ENCODE results near the gene SAP30BP. TPM values are rescaled to one million over a fixed set of nuclear protein-coding genes. Genes with fewer than 3 reads are reported as not detected.
A peak's percentile ranks its signal among the peaks of the same experiment; 100 is the strongest.

Gene SAP30BP
- total and polyA plus RNA-seq, 2 of the 13 experiments (the other 11 are each of a cell fraction or from before 2014, with no cell fraction given): 67.7 to 99.4 TPM

DNA sequence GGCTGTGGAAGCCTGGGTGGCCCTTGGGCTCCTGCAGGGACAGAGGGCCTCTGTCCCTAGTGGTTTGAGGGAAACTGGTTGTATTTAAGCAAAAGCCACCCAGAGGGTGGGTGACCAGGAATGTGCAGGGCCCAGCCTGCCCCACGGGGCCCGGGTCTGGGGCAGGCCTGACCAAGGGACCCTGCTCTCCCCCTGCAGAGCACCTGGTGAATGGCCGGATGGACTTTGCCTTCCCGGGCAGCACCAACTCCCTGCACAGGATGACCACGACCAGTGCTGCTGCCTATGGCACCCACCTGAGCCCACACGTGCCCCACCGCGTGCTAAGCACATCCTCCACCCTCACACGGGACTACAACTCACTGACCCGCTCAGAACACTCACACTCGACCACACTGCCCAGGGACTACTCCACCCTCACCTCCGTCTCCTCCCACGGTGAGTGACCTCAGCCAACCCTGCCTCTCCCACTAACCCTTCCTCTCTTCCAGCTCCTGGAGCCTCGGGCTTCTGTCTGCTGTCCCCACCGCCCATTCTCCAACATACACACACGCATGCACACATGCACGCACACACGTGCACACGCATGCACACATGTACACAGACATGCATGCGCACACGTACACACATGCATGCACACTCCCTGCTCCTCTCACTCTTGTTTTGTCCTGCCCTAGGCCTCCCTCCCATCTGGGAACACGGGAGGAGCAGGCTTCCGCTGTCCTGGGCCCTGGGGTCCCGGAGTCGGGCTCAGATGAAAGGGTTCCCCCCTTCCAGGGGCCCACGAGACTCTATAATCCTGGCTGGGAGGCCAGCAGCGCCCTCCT, 87.5 kb downstream of the SAP30BP start (continued):
- TF ChIP-seq, protein P1, sequence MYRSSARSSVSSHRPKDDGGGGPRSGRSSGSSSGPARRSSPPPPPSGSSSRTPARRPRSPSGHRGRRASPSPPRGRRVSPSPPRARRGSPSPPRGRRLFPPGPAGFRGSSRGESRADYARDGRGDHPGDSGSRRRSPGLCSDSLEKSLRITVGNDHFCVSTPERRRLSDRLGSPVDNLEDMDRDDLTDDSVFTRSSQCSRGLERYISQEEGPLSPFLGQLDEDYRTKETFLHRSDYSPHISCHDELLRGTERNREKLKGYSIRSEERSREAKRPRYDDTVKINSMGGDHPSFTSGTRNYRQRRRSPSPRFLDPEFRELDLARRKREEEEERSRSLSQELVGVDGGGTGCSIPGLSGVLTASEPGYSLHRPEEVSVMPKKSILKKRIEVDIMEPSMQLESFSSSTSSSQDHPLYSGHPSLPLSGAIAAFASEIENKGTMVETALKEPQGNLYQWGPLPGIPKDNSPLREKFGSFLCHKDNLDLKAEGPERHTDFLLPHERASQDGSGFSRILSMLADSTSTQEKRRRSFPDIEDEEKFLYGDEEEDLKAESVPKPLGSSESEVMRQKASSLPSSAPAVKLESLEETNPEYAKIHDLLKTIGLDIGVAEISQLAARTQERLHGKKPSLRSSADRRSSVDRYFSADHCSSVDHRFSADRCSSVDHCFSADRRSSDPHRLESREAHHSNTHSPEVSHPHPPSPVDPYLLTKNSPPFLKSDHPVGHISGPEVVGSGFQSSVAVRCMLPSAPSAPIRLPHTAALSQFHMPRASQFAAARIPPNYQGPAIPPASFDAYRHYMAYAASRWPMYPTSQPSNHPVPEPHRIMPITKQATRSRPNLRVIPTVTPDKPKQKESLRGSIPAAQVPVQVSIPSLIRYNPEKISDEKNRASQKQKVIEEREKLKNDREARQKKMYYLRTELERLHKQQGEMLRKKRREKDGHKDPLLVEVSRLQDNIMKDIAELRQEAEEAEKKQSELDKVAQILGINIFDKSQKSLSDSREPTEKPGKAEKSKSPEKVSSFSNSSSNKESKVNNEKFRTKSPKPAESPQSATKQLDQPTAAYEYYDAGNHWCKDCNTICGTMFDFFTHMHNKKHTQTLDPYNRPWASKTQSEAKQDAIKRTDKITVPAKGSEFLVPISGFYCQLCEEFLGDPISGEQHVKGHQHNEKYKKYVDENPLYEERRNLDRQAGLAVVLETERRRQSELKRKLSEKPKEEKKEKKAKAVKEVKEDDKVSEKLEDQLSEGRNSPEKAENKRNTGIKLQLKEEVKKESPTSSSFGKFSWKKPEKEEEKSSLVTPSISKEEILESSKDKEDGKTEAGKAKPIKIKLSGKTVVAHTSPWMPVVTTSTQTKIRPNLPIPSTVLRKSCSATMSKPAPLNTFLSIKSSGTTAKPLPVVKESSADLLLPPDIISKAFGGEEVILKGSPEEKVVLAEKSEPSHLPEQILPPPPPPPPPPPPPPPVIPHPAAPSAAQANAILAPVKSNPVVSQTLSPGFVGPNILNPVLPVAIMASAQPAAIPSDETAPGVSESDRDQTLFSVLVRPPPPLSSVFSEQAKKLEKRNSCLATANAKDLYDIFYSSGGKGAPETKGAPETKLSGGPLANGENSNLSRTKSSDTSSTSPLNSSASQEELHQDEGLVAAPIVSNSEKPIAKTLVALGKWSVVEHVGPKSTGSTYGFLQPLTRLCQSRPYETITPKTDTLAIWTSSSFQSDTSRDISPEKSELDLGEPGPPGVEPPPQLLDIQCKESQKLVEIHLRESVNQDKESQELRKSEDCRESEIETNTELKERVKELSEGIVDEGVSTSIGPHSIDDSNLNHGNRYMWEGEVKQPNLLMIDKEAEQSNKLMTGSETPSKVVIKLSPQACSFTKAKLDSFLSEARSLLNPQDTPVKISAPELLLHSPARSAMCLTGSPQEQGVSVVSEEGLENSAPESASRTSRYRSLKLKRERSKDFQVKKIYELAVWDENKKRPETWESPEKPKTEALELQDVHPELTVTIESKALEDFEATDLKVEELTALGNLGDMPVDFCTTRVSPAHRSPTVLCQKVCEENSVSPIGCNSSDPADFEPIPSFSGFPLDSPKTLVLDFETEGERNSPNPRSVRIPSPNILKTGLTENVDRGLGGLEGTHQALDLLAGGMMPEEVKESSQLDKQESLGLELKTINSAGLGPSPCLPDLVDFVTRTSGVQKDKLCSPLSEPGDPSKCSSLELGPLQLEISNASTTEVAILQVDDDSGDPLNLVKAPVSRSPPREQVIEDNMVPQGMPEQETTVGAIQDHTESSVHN (CRISPR knock-in tag; IDR thresholded peaks at IDR 0.05): peak; percentile 71; the same call in 1 of the 2 replicates
- TF ChIP-seq, protein P2, sequence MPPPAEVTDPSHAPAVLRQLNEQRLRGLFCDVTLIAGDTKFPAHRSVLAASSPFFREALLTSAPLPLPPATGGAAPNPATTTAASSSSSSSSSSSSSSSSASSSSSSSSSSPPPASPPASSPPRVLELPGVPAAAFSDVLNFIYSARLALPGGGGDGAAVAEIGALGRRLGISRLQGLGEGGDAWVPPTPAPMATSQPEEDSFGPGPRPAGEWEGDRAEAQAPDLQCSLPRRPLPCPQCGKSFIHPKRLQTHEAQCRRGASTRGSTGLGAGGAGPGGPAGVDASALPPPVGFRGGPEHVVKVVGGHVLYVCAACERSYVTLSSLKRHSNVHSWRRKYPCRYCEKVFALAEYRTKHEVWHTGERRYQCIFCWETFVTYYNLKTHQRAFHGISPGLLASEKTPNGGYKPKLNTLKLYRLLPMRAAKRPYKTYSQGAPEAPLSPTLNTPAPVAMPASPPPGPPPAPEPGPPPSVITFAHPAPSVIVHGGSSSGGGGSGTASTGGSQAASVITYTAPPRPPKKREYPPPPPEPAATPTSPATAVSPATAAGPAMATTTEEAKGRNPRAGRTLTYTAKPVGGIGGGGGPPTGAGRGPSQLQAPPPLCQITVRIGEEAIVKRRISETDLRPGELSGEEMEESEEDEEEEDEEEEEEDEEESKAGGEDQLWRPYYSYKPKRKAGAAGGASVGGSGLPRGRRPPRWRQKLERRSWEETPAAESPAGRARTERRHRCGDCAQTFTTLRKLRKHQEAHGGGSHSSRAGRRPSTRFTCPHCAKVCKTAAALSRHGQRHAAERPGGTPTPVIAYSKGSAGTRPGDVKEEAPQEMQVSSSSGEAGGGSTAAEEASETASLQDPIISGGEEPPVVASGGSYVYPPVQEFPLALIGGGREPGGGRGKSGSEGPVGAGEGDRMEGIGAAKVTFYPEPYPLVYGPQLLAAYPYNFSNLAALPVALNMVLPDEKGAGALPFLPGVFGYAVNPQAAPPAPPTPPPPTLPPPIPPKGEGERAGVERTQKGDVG (CRISPR knock-in tag; IDR thresholded peaks at IDR 0.05; ENCODE audit: borderline replicate concordance): no peak
- TF ChIP-seq AGO2 (optimal IDR thresholded peaks at IDR 0.05; ENCODE audit: low read depth, low read length): peak; percentile 79
- no peak for TF ChIP-seq PCBP2 (optimal IDR thresholded peaks at IDR 0.05; ENCODE audit: low read depth, low read length, poor library complexity, severe bottlenecking)
- no peak for TF ChIP-seq KMT2B (CRISPR knock-in tag; IDR thresholded peaks at IDR 0.05)
- peak; percentile 94 for TF ChIP-seq ZNF232 (CRISPR knock-in tag; IDR thresholded peaks at IDR 0.05; ENCODE audit: borderline replicate concordance)
- TF ChIP-seq ZNF572 (CRISPR knock-in tag; IDR thresholded peaks at IDR 0.05): no peak
- TF ChIP-seq, protein P3, sequence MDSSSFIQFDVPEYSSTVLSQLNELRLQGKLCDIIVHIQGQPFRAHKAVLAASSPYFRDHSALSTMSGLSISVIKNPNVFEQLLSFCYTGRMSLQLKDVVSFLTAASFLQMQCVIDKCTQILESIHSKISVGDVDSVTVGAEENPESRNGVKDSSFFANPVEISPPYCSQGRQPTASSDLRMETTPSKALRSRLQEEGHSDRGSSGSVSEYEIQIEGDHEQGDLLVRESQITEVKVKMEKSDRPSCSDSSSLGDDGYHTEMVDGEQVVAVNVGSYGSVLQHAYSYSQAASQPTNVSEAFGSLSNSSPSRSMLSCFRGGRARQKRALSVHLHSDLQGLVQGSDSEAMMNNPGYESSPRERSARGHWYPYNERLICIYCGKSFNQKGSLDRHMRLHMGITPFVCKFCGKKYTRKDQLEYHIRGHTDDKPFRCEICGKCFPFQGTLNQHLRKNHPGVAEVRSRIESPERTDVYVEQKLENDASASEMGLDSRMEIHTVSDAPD (CRISPR knock-in tag; IDR thresholded peaks at IDR 0.05): no peak
- no peak for TF ChIP-seq SP140L (CRISPR knock-in tag; IDR thresholded peaks at IDR 0.05; ENCODE audit: borderline replicate concordance)
- peak; percentile 17; the same call in 1 of the 2 replicates for TF ChIP-seq MEIS1 (CRISPR knock-in tag; IDR thresholded peaks at IDR 0.05; ENCODE audit: borderline replicate concordance)
- 0 out of 2 replicates have a peak, but pooled peaks have one; percentile 20 for TF ChIP-seq SIX4 (CRISPR knock-in tag; IDR thresholded peaks at IDR 0.05)
- TF ChIP-seq, protein P4, sequence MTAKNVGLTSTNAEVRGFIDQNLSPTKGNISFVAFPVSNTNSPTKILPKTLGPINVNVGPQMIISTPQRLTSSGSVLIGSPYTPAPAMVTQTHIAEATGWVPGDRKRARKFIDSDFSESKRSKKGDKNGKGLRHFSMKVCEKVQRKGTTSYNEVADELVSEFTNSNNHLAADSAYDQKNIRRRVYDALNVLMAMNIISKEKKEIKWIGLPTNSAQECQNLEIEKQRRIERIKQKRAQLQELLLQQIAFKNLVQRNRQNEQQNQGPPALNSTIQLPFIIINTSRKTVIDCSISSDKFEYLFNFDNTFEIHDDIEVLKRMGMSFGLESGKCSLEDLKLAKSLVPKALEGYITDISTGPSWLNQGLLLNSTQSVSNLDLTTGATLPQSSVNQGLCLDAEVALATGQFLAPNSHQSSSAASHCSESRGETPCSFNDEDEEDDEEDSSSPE (CRISPR knock-in tag; IDR thresholded peaks at IDR 0.05): peak; percentile 68
- no peak for TF ChIP-seq SRSF9 (IDR thresholded peaks at IDR 0.05; ENCODE audit: borderline replicate concordance, insufficient read depth, low read depth, low read length, poor library complexity, severe bottlenecking)
